ENCODE data around the gene RC3H2.
"Not testable (repeated sequence)": the region's sequence is repeated elsewhere in the genome, so short reads cannot be mapped to it uniquely, and the experiment has no call there.

The RC3H2 gene

GRCh38 chr9:122848256-122848943 is 56.8 kb downstream of the RC3H2 start:
- H3K4me3 ChIP-seq (ENCODE audit: low read depth, low read length), result no peak overlapping the region
- TF ChIP-seq CTCF (IDR thresholded peaks at IDR 0.05; ENCODE audit: insufficient read depth, low read length, missing control alignments), result no peak
- POLR2A ChIA-PET, result no interaction called here
- CTCF ChIA-PET, result interaction anchor here (1.0 to 1.1 kb wide), 2 partner anchors 34 to 43 kb away, joined by 3 to 4 read pairs; no protein-coding TSS in a partner anchor
- DNase-seq (ENCODE audit: low read depth, low spot score), result no peak

- ChIA-PET CTCF (no interaction called here), POLR2A (no interaction called here)
- no peak for DNase-seq (ENCODE audit: low read depth, low spot score)
- TF ChIP-seq CTCF (IDR thresholded peaks at IDR 0.05; ENCODE audit: insufficient read depth, low read length, missing control alignments), result no peak
- no peak overlapping the region for H3K4me3 ChIP-seq (ENCODE audit: low read depth, low read length)
Measured at GRCh38 chr9:122846371-122846940, 58.7 kb downstream of the RC3H2 start.

- DNase-seq (ENCODE audit: low read depth, low spot score), result no peak
- TF ChIP-seq CTCF (IDR thresholded peaks at IDR 0.05; ENCODE audit: insufficient read depth, low read length, missing control alignments), result no peak
- POLR2A ChIA-PET, result no interaction called here
- CTCF ChIA-PET, result interaction anchor here (1.8 kb wide), 1 partner anchor 10 kb away, joined by 7 read pairs; no protein-coding TSS in a partner anchor
- H3K4me3 ChIP-seq (ENCODE audit: low read depth, low read length), result no peak overlapping the region
Measured at GRCh38 chr9:122845116-122845515, 60.0 kb downstream of the RC3H2 start.

DNA sequence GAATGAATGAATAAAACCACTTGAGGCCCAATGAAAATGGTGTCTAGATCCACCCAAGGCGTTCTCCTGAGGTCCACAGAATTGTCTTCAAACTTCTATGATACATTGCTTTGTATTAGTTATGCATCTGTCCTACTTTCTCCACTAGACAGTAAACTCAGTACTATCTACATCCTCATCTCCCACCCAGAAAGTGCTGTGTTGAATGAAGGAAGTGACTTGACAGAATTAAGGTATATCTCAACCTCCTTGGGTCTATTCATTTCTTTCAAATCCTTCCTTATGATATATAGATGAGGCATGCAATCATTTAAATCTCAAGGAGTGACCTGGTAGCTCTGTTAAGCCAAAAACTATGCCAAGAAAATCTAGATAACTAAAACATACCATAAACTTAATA is 61.0 kb downstream of the RC3H2 start:
- no peak for DNase-seq (ENCODE audit: low read depth, low spot score)
- H3K4me3 ChIP-seq (ENCODE audit: low read depth, low read length), result no peak overlapping the region
- no peak for TF ChIP-seq CTCF (IDR thresholded peaks at IDR 0.05; ENCODE audit: insufficient read depth, low read length, missing control alignments)
- ChIA-PET CTCF (interaction anchor here (1.8 kb wide), 1 partner anchor 9 kb away, joined by 7 read pairs; no protein-coding TSS in a partner anchor), POLR2A (no interaction called here)

DNA sequence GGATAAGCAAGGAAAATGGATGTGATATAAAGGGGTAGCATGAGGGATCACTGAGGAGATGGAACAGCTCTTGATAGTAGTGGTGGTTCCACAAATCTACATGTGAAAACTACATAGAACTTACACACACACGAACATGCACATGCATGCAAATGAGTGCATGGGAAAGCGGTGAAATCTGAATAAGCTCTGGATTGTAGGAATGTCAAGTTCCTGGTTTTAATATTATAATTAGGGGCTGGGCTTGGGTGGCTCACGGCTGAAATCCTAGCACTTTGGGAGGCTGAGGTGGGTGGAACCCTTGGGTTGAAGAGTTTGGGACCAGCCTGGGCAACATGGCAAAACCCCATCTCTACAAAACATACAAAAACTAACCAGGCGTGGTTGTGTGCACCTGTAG is 63.7 kb downstream of the RC3H2 start:
- POLR2A ChIA-PET, result no interaction called here
- H3K4me3 ChIP-seq (ENCODE audit: low read depth, low read length), result no peak overlapping the region
- no peak for TF ChIP-seq CTCF (IDR thresholded peaks at IDR 0.05; ENCODE audit: insufficient read depth, low read length, missing control alignments)
- CTCF ChIA-PET, result interaction anchor here (0.7 kb wide), 1 partner anchor 544 kb away, joined by 3 read pairs; no protein-coding TSS in a partner anchor
- DNase-seq (ENCODE audit: low read depth, low spot score), result no peak

DNA sequence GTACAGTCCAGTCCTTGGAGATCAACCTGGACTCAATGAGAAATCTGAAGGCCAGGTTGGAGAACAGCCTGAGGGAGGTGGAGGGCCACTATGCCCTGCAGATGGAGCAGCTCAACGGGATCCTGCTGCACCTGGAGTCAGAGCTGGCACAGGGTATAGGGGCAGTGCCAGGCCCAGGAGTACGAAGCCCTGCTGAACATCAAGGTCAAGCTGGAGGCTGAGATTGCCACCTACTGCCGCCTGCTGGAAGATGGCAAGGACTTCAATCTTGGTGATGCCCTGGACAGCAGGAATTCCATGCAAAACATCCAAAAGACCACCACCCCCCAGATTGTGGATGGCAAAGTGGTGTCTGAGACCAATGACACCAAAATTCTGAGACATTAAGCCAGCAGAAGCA is 66.7 kb downstream of the RC3H2 start:
- DNase-seq (ENCODE audit: low read depth, low spot score); CTCF ChIA-PET; H3K4me3 ChIP-seq (ENCODE audit: low read depth, low read length): not testable (repeated sequence)
- POLR2A ChIA-PET, result interaction anchor here (0.6 kb wide), 1 partner anchor 153 kb away, joined by 6 read pairs; no protein-coding TSS in a partner anchor

Data from AG04449 (cell line).